SJCRH30 (cell line): Measurements from ENCODE around the gene IL27RA. TPM values are rescaled to one million over a fixed set of nuclear protein-coding genes. Genes with fewer than 3 reads are reported as not detected.
"Not testable (repeated sequence)": the region's sequence is repeated elsewhere in the genome, so short reads cannot be mapped to it uniquely, and the experiment has no call there.

Experiments used
- DNase-seq, 2 experiments: peaks; one replicate each; pipeline ENCODE4 v3.0.0-alpha.2; 2015 to 2020
- H3K27ac ChIP-seq: fragments of 250-450 bp; sonication (Bioruptor Pico); 2 replicates; pipeline ENCODE4 v1.5.1; 2020; ENCODE audit warnings: mild to moderate bottlenecking, moderate library complexity
- H3K27me3 ChIP-seq: fragments of 250-450 bp; sonication (Bioruptor Pico); 2 replicates; pipeline ENCODE4 v1.5.1; 2020; ENCODE audit warnings: mild to moderate bottlenecking, moderate library complexity
- H3K36me3 ChIP-seq: fragments of 250-450 bp; sonication (Bioruptor Pico); 2 replicates; pipeline ENCODE4 v1.5.1; 2020; ENCODE audit warnings: mild to moderate bottlenecking, moderate library complexity
- H3K4me1 ChIP-seq: fragments of 250-450 bp; sonication (Bioruptor Pico); 2 replicates; pipeline ENCODE4 v1.5.1; 2020; ENCODE audit warnings: mild to moderate bottlenecking, moderate library complexity
- H3K4me3 ChIP-seq: fragments of 250-450 bp; sonication (Bioruptor Pico); 2 replicates; pipeline ENCODE4 v1.5.1; 2020; ENCODE audit warnings: mild to moderate bottlenecking, moderate library complexity
- H3K9me3 ChIP-seq: fragments of 250-450 bp; sonication (Bioruptor Pico); replicated peaks from 2 replicates; pipeline ENCODE4 v1.5.1; 2020; ENCODE audit warnings: mild to moderate bottlenecking, moderate library complexity
- total RNA-seq: library from RNA; depleted of rRNA; stranded (reverse); fragments of >200 nt; shearing (Covaris generic); gene quantifications from 2 replicates; pipeline ENCODE4 v1.2.3, GENCODE V29; 2014

Gene IL27RA
- total RNA-seq, 1 experiment from 2014 or later: 1.5 TPM

DNA sequence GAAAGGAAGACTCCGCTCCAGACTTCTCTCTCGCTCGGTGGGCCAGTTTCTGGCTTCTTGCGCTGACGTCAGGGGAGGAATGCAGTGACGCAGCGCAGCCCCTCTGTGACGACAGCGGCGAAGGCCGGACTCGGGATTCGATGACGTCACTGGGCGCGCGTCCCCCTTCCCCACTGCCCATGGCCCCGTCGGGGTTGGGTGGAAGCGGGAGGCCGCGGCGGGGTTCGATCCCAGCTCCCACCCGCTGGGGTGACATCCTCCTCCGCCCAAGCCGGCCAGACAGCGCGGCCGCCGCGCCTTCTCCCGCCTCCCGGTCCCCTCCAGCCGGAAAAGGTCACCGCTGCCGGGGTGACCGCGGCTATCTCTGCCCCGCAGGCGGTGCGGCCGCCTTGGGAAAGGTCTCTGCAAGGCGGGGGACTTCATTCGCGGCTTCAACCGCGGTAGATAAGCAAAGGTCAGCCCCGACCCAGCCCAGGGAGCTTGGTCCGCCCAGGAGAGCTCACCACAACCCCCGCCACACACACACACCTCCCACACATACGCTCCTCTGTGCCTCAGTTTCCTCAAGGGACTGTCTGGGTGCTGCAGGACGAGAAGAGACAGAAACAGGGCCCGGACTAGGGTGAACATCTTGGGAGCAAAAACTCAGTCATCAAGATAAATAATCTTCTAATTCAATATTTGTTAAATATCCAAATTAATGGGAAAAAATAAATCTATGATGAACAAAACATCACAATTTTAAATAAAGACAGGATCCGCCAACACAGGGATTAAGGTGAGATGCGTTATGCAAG is 24.6 kb upstream of the IL27RA start:
- peak in 1 of 2 experiments; percentile 94 for DNase-seq
- no peaks in the 10 kb centered on the region for H3K9me3 ChIP-seq
- H3K27me3 ChIP-seq: no peaks in the 10 kb centered on the region
- peak overlapping the region; percentile 77 for H3K27ac ChIP-seq
- H3K4me1 ChIP-seq: no peaks in the 10 kb centered on the region
- H3K36me3 ChIP-seq: no peaks in the 10 kb centered on the region
- H3K4me3 ChIP-seq: peak overlapping the region; percentile 63

DNA sequence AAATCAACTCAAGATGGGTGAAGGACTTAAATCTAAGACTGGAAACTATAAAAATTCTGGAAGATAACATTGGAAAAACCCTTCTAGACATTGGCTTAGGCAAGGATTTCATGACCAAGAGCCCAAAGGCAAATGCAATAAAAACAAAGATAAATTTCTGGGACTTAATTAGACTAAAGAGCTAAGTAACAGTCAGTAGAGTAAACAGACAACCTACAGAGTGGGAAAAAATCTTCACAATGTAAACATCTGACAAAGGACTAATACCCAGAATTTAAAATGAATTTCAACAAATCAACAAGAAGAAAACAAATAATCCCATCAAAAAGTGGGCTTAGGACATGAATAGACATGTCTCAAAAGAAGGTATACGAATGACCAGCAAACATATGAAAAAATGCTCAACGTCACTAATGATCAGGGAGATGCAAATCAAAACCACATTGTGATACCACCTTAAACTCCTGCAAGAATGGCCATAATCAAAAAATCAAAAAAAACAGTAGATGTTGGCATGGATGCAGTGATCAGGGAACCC is 19.1 kb upstream of the IL27RA start:
- Histone ChIP-seq H3K9me3 (no peaks in the 10 kb centered on the region), H3K27ac (no peak overlapping the region), H3K27me3 (no peaks in the 10 kb centered on the region), H3K4me1 (no peaks in the 10 kb centered on the region), H3K4me3 (no peak overlapping the region), H3K36me3 (no peaks in the 10 kb centered on the region)
- no peak for DNase-seq

DNA sequence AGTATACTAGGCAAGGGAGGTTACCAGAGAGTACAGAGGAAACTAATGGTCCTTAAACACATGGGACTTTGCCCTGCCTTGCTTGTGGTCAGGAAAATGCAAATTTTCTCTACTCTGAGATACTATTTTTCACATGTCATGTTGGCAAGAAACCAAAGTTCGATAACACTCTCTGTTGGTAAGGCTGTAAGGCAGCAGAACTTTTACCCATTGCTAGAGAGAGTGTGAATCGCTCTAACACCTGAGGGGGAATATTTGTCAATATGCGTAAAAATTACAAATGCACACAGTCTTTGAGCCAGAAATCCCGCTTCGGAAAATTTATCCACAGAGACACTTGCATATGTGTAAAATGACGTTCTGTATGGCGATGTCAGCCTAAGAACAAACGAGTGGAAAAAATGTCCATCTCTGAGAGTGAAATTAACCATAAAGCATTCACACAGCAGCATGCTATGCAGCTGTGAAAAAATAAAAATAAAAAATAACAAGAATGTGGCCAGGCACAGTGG is 16.0 kb upstream of the IL27RA start:
- DNase-seq: no peak
- Histone ChIP-seq H3K4me3 (no peak overlapping the region), H3K36me3 (no peaks in the 10 kb centered on the region), H3K4me1 (no peaks in the 10 kb centered on the region), H3K27ac (no peak overlapping the region), H3K27me3 (no peaks in the 10 kb centered on the region), H3K9me3 (no peaks in the 10 kb centered on the region)

DNA sequence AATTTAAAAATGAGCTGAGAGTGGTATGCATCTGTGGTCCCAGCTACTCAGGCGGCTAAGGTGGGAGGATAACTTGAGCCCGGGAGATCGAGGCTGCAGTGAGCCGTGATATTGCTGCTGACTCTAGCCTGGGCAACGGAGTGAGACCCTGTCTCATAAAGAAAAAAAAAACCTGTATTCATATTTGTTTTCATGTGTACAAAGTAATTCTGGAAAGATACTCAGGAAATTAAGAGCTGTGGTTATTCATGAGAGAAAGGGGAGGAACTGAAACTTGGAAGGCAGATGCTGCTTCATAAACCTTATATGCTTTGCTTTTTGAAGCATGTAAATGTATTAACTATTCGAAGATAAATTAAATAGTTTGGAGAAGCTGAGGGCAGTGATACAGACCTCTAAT is 12.5 kb upstream of the IL27RA start:
- no peak overlapping the region for H3K4me3 ChIP-seq
- no peak overlapping the region for H3K27ac ChIP-seq

DNA sequence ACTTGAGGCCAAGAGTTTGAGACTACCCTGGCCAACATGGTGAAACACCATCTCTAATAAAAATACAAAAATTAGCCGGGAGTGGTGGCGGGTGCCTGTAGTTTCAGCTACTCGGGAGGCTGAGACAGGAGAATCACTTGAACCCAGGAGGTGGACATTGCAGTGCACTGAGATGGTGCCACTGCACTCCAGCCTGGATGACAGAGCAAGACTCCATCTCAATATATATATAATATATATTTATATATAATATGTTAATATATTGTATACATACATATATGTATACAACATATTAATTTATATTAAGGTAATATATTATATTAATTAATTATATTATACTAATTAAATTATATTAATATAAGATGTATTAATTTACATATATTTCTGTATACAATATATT is 11.8 kb upstream of the IL27RA start:
- H3K4me3 ChIP-seq, H3K36me3 ChIP-seq: not testable (repeated sequence)

More for the DNA sequence above, 12.5 kb upstream of the IL27RA start:
- Histone ChIP-seq H3K36me3 (no peaks in the 10 kb centered on the region), H3K9me3 (no peaks in the 10 kb centered on the region), H3K27me3 (no peaks in the 10 kb centered on the region), H3K4me1 (no peaks in the 10 kb centered on the region; the same call in 1 of the 2 replicates)
- DNase-seq: no peak

DNA sequence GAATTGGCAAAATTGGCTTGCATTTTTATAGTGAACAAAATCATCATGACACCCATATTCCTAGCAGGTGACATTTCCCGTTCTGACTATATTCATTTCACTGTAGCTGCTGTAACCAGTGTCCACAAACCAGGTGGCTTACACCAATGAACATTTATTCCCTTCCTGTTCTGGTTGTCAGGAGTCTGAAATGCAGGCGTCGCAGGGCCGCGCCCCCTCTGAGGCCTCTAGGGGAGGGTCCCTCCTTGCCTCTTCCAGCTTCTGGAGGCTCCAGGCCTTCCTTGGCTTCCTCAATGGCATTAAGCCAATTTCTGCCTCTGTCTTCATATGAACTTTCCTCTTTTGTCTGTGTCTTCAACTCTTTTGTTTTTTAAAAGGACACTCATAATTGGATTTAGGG is 10.1 kb upstream of the IL27RA start:
- Histone ChIP-seq H3K4me3 (no peak overlapping the region), H3K9me3 (no peaks in the 10 kb centered on the region), H3K36me3 (no peaks in the 10 kb centered on the region), H3K27ac (no peak overlapping the region), H3K4me1 (no peaks in the 10 kb centered on the region; the same call in 1 of the 2 replicates), H3K27me3 (no peaks in the 10 kb centered on the region)
- DNase-seq: no peak

More for the DNA sequence above, 11.8 kb upstream of the IL27RA start:
- H3K4me1 ChIP-seq, H3K9me3 ChIP-seq, H3K27me3 ChIP-seq, DNase-seq, H3K27ac ChIP-seq: not testable (repeated sequence)

DNA sequence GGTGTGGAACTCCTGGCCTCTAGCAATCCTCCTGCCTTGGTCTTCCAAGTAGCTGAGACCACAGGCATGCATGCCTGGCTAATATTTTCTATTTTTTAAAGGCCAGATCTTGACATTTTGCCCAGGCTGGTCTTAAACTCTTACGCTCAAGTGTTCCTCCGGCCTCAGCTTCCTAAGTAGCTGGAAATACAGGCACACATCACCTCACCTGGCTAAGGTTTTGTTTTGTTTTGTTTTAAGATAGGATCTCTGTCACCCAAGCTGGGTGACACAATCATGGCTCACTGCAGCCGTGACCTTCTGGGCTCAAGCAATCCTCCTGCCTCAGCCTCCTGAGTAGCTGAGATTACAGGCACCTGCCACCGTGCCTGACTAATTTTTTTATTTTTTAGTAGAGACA is 9.1 kb upstream of the IL27RA start:
- no peaks in the 10 kb centered on the region for H3K9me3 ChIP-seq
- DNase-seq: no peak
- H3K27me3 ChIP-seq: no peaks in the 10 kb centered on the region
- no peak overlapping the region for H3K4me3 ChIP-seq
- no peak overlapping the region for H3K27ac ChIP-seq
- no peaks in the 10 kb centered on the region for H3K36me3 ChIP-seq
- H3K4me1 ChIP-seq: no peaks in the 10 kb centered on the region; the same call in 1 of the 2 replicates

DNA sequence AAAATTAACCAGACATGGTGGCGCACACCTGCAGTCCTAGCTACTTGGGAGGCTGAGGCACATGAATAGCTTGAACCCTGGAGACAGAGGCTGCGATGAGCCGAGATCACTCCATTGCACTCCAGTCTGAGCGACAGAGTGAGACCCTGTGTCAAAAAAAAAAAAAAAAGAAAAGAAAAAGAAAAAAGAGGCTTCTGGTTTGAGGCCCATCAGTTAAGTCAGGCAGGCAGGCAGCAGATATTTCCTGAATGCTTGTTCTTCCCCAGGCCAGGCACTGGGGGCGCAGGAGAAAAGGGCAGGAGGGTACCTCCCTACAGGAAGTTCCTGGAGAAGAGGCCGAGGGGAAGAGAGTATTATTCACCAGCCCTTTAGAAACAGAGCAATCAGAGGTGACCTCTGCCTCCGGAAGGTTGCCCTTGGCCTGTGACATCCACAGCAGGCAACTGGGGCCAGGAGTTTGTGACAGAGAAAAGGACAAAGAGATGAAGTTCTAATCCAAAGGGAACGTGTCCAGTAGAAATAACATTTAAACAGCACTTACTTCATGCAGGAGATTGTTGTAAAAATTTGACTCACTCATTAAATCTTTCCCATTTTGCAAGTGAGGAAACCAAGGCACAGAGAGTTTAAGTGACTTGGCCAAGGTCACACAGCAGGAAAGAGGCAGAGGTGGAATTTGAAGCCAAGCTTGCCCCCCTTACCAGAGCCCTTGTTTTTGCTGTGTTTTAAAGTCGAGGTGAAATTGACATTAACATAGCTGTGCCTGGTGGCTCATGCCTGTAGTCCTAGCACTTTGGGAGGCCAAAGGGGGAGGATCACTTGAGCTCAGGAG is 7.9 kb upstream of the IL27RA start:
- no peaks in the 10 kb centered on the region for H3K36me3 ChIP-seq
- H3K27me3 ChIP-seq: no peaks in the 10 kb centered on the region
- H3K27ac ChIP-seq: no peak overlapping the region
- no peak overlapping the region for H3K4me3 ChIP-seq
- H3K9me3 ChIP-seq: no peaks in the 10 kb centered on the region
- H3K4me1 ChIP-seq: no peaks in the 10 kb centered on the region; the same call in 1 of the 2 replicates
- peak; percentile 62 to 68 for DNase-seq

DNA sequence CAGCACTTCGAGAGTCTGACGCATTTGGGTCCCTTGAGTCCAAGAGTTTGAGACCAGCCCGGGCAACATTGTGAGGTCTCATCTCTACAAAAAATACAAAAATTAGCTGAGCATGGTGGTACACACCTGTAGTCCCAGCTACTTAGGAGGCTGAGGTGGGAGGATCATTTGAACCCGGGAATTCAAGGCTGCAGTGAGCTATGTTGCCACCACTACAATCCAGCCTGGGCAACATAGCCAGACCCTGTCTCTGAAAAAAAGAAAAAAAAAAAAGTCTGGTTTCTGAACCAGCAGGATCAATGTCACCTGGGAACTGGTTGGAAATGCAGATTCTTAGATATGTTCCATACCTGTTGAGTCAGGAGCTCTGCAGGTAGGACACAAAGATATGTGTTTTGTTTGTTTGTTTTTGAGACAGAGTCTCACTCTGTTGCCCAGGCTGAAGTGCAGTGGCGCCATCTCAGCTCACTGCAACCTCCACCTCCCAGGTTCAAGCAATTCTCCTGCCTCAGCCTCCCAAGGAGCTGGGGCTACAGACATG is 4.8 kb upstream of the IL27RA start:
- H3K27me3 ChIP-seq, DNase-seq, H3K4me1 ChIP-seq, H3K9me3 ChIP-seq, H3K36me3 ChIP-seq, H3K4me3 ChIP-seq, H3K27ac ChIP-seq: not testable (repeated sequence)

DNA sequence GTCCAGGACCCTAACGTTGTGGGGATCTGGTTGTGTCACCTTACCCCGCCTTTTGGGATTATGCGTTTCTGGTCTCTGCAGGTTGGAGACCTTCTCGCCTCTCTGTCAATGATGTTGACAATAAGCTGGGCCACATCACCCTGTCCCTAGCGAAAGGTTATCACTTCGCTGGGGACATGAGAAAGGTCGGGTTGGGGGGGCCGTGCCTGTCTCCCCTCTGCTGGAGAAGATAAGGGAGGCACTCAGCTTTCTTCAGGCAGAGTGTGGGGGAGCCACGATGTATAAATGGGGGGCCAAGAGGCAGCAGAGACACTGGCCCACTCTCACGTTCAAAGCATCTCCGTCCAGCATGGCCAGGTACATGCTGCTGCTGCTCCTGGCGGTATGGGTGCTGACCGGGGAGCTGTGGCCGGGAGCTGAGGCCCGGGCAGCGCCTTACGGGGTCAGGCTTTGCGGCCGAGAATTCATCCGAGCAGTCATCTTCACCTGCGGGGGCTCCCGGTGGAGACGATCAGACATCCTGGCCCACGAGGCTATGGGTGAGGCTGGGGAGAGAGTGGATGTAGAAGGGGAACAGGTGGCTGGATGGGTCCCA is 3.6 kb upstream of the IL27RA start, which contains the start of gene RLN3:
TSS of gene RLN3 (plus strand) at position 293 of the 595 bp plus-strand sequence. CDS start at position 350, 57 bp downstream.
- Histone ChIP-seq H3K36me3 (no peaks in the 10 kb centered on the region), H3K4me1 (no peaks in the 10 kb centered on the region; the same call in 1 of the 2 replicates), H3K4me3 (no peak within 1 kb of the TSS), H3K27ac (no peak within 1 kb of the TSS), H3K27me3 (0 out of 2 replicates have a peak, but pooled peaks cover 9% of the 10 kb centered on the region), H3K9me3 (no peaks in the 10 kb centered on the region; the same call in 1 of the 2 replicates)
- DNase-seq: no peak

DNA sequence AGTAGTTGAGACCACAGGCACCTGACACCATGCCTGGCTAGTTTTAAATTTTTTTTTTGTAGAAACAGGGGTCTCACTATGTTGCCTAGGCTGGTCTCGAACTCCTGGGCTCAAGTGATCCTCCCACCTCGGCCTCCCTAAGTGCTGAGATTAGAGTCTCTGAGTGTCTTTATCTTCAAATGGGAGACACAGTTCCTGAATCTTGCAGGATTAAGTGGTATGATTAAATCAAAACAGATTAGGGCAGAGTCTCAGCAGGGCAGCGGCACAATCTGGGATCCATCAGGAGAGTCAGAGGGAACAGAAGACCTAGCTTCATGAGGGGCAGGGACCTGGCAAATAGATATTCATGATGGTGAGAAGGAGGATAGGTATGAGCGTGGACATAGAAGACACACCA is 2.7 kb upstream of the IL27RA start:
- Histone ChIP-seq H3K27me3 (peaks cover 9% of the 10 kb centered on the region; the same call in 1 of the 2 replicates), H3K27ac (no peak overlapping the region), H3K36me3 (no peaks in the 10 kb centered on the region), H3K9me3 (no peaks in the 10 kb centered on the region; the same call in 1 of the 2 replicates), H3K4me1 (no peaks in the 10 kb centered on the region; the same call in 1 of the 2 replicates), H3K4me3 (no peak overlapping the region)
- DNase-seq: no peak

DNA sequence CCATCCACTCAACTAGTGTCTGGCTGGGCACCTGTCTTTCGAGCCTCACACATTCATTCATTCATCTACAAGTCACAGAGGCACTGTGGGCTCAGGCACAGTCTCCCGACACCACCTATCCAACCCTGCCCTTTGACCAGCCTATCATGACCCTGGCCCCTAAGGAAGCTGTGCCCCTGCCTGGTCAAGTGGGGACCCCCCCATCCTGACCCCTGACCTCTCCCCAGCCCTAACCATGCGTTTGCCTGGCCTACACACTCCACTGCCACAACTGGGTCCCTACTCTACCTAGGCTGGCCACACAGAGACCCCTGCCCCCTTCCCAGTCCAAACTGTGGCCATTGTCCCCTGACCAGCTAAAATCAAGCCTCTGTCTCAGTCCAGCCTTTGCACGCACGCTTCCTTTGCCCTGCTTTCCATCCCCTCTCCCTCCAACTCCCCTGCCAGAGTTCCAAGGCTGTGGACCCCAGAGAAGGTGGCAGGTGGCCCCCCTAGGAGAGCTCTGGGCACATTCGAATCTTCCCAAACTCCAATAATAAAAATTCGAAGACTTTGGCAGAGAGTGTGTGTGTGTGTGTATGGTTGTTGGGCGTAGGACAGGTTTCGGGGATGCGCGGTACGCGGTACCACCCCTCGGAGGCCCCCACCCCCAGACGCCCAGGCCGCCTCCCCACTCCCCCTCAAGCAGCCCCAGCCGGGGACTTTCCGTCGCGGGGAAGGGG is 404 bp upstream of the IL27RA start:
- DNase-seq: no peak
- H3K36me3 ChIP-seq: no peaks in the 10 kb centered on the region
- H3K4me1 ChIP-seq: no peaks in the 10 kb centered on the region
- H3K4me3 ChIP-seq: peak overlapping the region; percentile 56
- H3K9me3 ChIP-seq: no peaks in the 10 kb centered on the region; the same call in 1 of the 2 replicates
- peaks cover 9% of the 10 kb centered on the region; the same call in 1 of the 2 replicates for H3K27me3 ChIP-seq
- no peak overlapping the region for H3K27ac ChIP-seq

DNA sequence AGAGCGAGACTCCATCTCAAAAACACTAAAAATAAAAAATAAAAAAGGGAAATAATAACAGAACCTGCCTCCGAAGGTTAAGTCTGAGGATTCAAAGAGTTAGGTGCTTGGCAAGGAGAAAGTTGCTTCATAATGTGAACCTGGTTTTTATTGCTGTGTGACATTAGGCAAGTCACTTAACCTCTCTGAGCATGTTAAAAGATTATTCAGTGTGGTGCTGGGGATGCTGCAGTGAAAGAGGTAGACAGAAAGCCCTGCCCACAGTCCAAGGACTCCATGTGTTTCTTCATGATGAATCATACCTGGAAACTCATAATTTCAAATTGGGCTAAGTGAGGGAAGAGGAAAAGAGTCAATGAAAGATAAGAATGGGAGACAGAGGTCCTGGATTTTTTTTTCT is 2.4 kb downstream of the IL27RA start:
- H3K27me3 ChIP-seq: peaks cover 9% of the 10 kb centered on the region; the same call in 1 of the 2 replicates
- H3K4me1 ChIP-seq: no peaks in the 10 kb centered on the region
- H3K27ac ChIP-seq: no peak overlapping the region
- H3K4me3 ChIP-seq: no peak overlapping the region
- H3K36me3 ChIP-seq: no peaks in the 10 kb centered on the region
- no peaks in the 10 kb centered on the region; the same call in 1 of the 2 replicates for H3K9me3 ChIP-seq
- no peak for DNase-seq
